MG63 (cell line): Measurements from ENCODE around the gene SLC45A1. TPM values are rescaled to one million over a fixed set of nuclear protein-coding genes. Genes with fewer than 3 reads are reported as not detected.

Experiments used
- DNase-seq: peaks from one replicate; pipeline ENCODE4 v3.0.0-alpha.2; 2020
- H3K27me3 ChIP-seq: fragments of 250-450 bp; sonication (Bioruptor Pico); 2 replicates; pipeline ENCODE4 v1.5.1; 2020; ENCODE audit warnings: mild to moderate bottlenecking, moderate library complexity
- H3K36me3 ChIP-seq: fragments of 250-450 bp; sonication (Bioruptor Pico); 2 replicates; pipeline ENCODE4 v1.5.1; 2020; ENCODE audit warnings: mild to moderate bottlenecking, moderate library complexity
- H3K4me3 ChIP-seq: fragments of 250-450 bp; sonication (Bioruptor Pico); 2 replicates; pipeline ENCODE4 v1.5.1; 2020; ENCODE audit warnings: mild to moderate bottlenecking, moderate library complexity
- H3K9me3 ChIP-seq: fragments of 250-450 bp; sonication (Bioruptor Pico); 2 replicates; pipeline ENCODE4 v1.5.1; 2020; ENCODE audit warnings: mild to moderate bottlenecking, moderate library complexity
- total RNA-seq: library from RNA; depleted of rRNA; stranded (reverse); fragments of >200 nt; shearing (Covaris generic); gene quantifications from 2 replicates; pipeline ENCODE4 v1.2.3, GENCODE V29; 2014; ENCODE audit warnings: low replicate concordance

The SLC45A1 gene
- total RNA-seq, 1 experiment from 2014 or later = 0.76 TPM

GRCh38 chr1:8328271-8328670 lies 10.4 kb downstream of the SLC45A1 start:
- H3K36me3 ChIP-seq = no peaks in the 10 kb centered on the region
- no peak overlapping the region for H3K4me3 ChIP-seq
- no peaks in the 10 kb centered on the region for H3K27me3 ChIP-seq
- DNase-seq = no peak
- H3K9me3 ChIP-seq = no peaks in the 10 kb centered on the region

- no peaks in the 10 kb centered on the region for H3K27me3 ChIP-seq
- peak; percentile 70 for DNase-seq
- H3K9me3 ChIP-seq = no peaks in the 10 kb centered on the region
- H3K36me3 ChIP-seq = no peaks in the 10 kb centered on the region
- H3K4me3 ChIP-seq = no peak overlapping the region
These were observed 11.5 kb downstream of the SLC45A1 start for GRCh38 chr1:8329439-8329838.

GRCh38 chr1:8329858-8330257 lies 11.9 kb downstream of the SLC45A1 start:
- no peaks in the 10 kb centered on the region for H3K27me3 ChIP-seq
- H3K9me3 ChIP-seq = no peaks in the 10 kb centered on the region
- no peaks in the 10 kb centered on the region for H3K36me3 ChIP-seq
- no peak overlapping the region for H3K4me3 ChIP-seq
- DNase-seq = no peak

- no peaks in the 10 kb centered on the region for H3K9me3 ChIP-seq
- H3K36me3 ChIP-seq = no peaks in the 10 kb centered on the region
- no peak overlapping the region for H3K4me3 ChIP-seq
- no peak for DNase-seq
- no peaks in the 10 kb centered on the region for H3K27me3 ChIP-seq
These were observed 12.6 kb downstream of the SLC45A1 start for GRCh38 chr1:8330271-8331125.

DNA sequence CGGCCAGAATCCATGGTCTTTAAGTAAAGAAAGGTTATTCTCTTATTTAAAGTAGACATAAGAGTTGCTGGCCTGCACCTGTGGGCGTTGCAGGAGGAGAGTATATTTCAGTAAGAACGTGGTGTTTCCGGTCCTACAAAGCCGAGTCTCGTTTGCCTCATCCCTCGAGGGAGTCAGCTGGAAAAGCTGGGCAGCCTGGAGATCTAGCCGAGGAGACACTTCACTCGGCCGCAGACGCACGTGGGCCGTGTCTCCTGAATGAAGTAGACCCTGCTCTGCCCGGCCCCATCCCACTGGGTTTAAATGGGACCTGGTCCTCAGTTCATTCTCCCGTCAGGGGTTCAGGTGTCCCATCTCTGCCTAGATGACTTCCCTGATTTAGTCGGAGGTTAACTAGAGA lies 14.9 kb downstream of the SLC45A1 start:
- Histone ChIP-seq H3K9me3 (no peaks in the 10 kb centered on the region), H3K4me3 (no peak overlapping the region)

GRCh38 chr1:8333246-8333987 lies 15.5 kb downstream of the SLC45A1 start:
- no peaks in the 10 kb centered on the region for H3K9me3 ChIP-seq
- no peaks in the 10 kb centered on the region for H3K36me3 ChIP-seq
- no peak overlapping the region for H3K4me3 ChIP-seq
- no peak for DNase-seq
- H3K27me3 ChIP-seq = no peaks in the 10 kb centered on the region

More for the DNA sequence above, 14.9 kb downstream of the SLC45A1 start:
- H3K27me3 ChIP-seq = no peaks in the 10 kb centered on the region
- no peaks in the 10 kb centered on the region for H3K36me3 ChIP-seq
- DNase-seq = no peak

DNA sequence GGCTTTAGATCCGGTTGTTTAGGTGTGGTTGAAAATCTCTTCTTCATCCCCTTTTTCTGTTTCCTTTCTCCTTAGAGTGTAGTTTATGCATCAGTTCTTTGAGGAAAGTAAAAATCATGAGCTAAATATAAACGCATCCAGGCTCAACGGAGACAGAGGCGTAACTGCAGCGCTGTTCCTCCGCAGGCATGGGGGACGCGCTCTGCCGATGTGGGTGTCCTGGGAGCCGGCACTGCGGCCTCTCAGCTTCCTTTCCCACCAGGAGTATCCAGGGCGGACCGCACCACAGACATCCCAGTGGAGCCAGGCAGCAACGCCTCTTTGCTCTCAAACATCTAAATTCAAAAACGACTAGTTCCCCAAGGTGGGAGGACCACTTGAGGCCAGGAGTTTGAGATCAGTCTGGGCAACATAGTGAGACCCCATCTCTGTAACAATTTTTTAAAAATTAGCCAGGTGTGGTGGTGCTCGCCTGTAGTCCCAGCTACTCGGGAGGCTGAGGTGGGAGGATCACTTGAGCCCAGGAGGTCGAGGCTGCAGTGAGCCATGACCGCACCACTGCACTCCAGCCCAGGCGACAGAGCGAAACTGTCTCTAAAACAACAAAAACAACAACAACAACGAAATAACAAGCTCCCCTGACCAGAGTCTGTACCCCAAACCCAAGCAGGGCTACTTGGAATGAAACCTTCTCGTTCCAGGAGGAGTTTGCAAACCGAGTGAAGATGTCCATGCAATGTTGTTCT lies 16.4 kb downstream of the SLC45A1 start:
- no peaks in the 10 kb centered on the region for H3K27me3 ChIP-seq
- no peak overlapping the region for H3K4me3 ChIP-seq
- H3K9me3 ChIP-seq = no peaks in the 10 kb centered on the region
- no peaks in the 10 kb centered on the region for H3K36me3 ChIP-seq
- no peak for DNase-seq

DNA sequence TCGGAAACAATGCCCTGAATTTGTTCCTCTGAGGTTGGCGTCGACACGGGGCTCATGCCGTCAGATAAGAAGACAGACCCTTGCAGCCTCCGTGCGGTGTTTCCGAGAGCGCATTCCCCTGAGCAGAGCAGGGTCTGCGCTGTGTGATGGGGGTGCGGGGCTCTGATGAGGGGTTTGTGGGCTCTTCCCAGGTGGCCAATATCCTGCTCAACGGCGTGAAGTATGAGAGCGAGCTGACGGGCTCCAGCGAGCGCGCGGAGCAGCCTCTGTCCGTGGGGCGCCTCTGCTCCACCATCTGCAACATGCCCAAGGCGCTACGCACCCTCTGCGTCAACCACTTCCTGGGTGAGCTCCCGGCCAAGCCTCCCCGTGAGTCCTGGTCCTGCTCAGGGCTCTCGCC lies 17.3 kb downstream of the SLC45A1 start:
- H3K27me3 ChIP-seq = no peaks in the 10 kb centered on the region
- no peak overlapping the region for H3K4me3 ChIP-seq
- no peaks in the 10 kb centered on the region for H3K36me3 ChIP-seq
- no peak for DNase-seq
- H3K9me3 ChIP-seq = no peaks in the 10 kb centered on the region

- Histone ChIP-seq H3K4me3 (no peak overlapping the region), H3K27me3 (no peaks in the 10 kb centered on the region), H3K36me3 (no peaks in the 10 kb centered on the region), H3K9me3 (no peaks in the 10 kb centered on the region)
- no peak for DNase-seq
These were observed 20.0 kb downstream of the SLC45A1 start for GRCh38 chr1:8337776-8338525.

GRCh38 chr1:8338526-8339202 lies 20.8 kb downstream of the SLC45A1 start:
- no peaks in the 10 kb centered on the region for H3K27me3 ChIP-seq
- no peak overlapping the region for H3K4me3 ChIP-seq
- H3K9me3 ChIP-seq = no peaks in the 10 kb centered on the region
- H3K36me3 ChIP-seq = no peaks in the 10 kb centered on the region
- DNase-seq = no peak

DNA sequence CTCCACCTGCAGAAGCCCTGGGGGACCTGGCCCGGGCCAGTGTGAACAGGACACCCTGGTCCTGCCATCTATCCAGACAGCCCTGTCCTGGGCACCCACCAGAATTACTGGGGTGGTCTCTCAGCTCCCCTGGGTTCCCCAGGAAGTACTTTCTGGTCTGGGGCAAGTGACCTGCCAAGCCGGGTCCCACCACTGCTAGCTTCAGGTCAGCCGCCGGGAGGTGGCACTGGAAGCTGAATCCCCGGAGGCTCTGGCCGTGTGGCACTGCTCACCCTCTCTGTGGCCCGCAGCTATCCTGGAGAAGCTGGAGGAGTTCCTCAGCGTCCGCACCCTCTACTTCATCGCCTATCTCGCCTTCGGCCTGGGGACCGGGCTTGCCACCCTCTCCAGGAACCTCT lies 21.3 kb downstream of the SLC45A1 start:
- DNase-seq = no peak
- H3K36me3 ChIP-seq = no peaks in the 10 kb centered on the region
- H3K9me3 ChIP-seq = no peaks in the 10 kb centered on the region
- H3K27me3 ChIP-seq = no peaks in the 10 kb centered on the region
- no peak overlapping the region for H3K4me3 ChIP-seq

GRCh38 chr1:8340448-8340847 lies 22.5 kb downstream of the SLC45A1 start:
- no peak overlapping the region for H3K4me3 ChIP-seq
- H3K27me3 ChIP-seq = no peaks in the 10 kb centered on the region
- H3K9me3 ChIP-seq = no peaks in the 10 kb centered on the region
- no peaks in the 10 kb centered on the region for H3K36me3 ChIP-seq
- DNase-seq = no peak

- Histone ChIP-seq H3K27me3 (no peaks in the 10 kb centered on the region), H3K9me3 (no peaks in the 10 kb centered on the region), H3K4me3 (no peak overlapping the region), H3K36me3 (no peaks in the 10 kb centered on the region)
- no peak for DNase-seq
These were observed 24.4 kb downstream of the SLC45A1 start for GRCh38 chr1:8342325-8342724.

- H3K4me3 ChIP-seq = no peak overlapping the region
- no peak for DNase-seq
- no peaks in the 10 kb centered on the region for H3K27me3 ChIP-seq
- H3K9me3 ChIP-seq = no peaks in the 10 kb centered on the region
- H3K36me3 ChIP-seq = no peaks in the 10 kb centered on the region
These were observed 25.1 kb downstream of the SLC45A1 start for GRCh38 chr1:8343044-8343443.

DNA sequence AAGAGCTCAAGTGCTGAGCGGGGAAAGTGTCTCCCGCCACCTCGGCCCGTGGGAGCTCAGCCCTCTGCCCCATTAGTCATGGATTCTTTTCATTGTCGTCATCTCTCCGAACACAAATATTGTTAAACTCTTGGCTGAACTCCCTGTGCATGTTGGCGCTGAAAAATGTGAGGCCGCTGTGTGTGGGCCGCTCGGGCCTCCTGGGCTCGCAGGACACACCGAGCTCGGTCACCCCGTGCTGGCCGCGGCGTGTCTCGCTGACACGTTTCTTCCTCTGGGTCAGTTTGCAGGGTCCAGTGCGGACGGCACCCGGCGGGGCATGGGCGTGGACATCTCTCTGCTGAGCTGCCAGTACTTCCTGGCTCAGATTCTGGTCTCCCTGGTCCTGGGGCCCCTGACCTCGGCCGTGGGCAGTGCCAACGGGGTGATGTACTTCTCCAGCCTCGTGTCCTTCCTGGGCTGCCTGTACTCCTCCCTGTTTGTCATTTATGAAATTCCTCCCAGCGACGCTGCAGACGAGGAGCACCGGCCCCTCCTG lies 25.6 kb downstream of the SLC45A1 start:
- H3K4me3 ChIP-seq = no peak overlapping the region
- no peaks in the 10 kb centered on the region for H3K27me3 ChIP-seq
- H3K9me3 ChIP-seq = no peaks in the 10 kb centered on the region
- peak; percentile 95 for DNase-seq
- H3K36me3 ChIP-seq = no peaks in the 10 kb centered on the region
